Caco-2 (cell line): ENCODE results near the gene LPIN1. TPM values are rescaled to one million over a fixed set of nuclear protein-coding genes. Genes with fewer than 3 reads are reported as not detected.
A peak's percentile ranks its signal among the peaks of the same experiment; 100 is the strongest.

ENCODE experiments used
- BruUV-seq: library from RNA; stranded (reverse); fragments of 400-500 nt; replicated peaks from 2 replicates; lab custom pipeline; 2021; lab: Mats Ljungman, UMichigan
- CTCF ChIA-PET: fragments of 300-600 bp; sonication (Branson Sonifier 250); formaldehyde crosslinking; loops from one replicate; lab custom pipeline; 2022; ENCODE audit warnings: antibody characterized with exemption; lab: Charles Lee
- POLR2A ChIA-PET: fragments of 300-600 bp; sonication (Branson Sonifier 250); formaldehyde crosslinking; loops from one replicate; lab custom pipeline; 2022; ENCODE audit warnings: antibody characterized with exemption; lab: Charles Lee
- DNase-seq, 2 experiments: peaks; one replicate each; pipeline versions ENCODE4 v3.0.0 to v3.0.0-alpha.2; 2020 to 2022
- H3K27me3 ChIP-seq: replicated peaks from 2 replicates; pipeline ENCODE4 v1.6.0; 2011; ENCODE audit warnings: low read length; ENCODE audit not compliant: control insufficient read depth, insufficient read depth
- H3K36me3 ChIP-seq: 2 replicates; pipeline ENCODE4 v1.5.1; 2011; ENCODE audit warnings: low read length; ENCODE audit not compliant: control insufficient read depth, insufficient read depth
- H3K4me1 ChIP-seq: fragments of 250-450 bp; sonication (Bioruptor Pico); 2 replicates; pipeline ENCODE4 v1.5.1; 2020; ENCODE audit warnings: mild to moderate bottlenecking
- H3K4me3 ChIP-seq: 2 replicates; pipeline ENCODE4 v1.5.1; 2011; ENCODE audit warnings: low read depth, mild to moderate bottlenecking, control low read depth, low read length
- H3K9me3 ChIP-seq: fragments of 250-450 bp; sonication (Bioruptor Pico); 2 replicates; pipeline ENCODE4 v1.5.1; 2020; ENCODE audit warnings: mild to moderate bottlenecking, moderate library complexity
- H3K27ac Mint-ChIP-seq: one replicate; pipeline ENCODE4 v1.8.0; 2022; ENCODE audit warnings: mixed read lengths; ENCODE audit not compliant: unreplicated experiment
- H3K27me3 Mint-ChIP-seq: one replicate; pipeline ENCODE4 v1.8.0; 2022; ENCODE audit warnings: mixed read lengths; ENCODE audit not compliant: insufficient read depth, unreplicated experiment
- H3K36me3 Mint-ChIP-seq: one replicate; pipeline ENCODE4 v1.8.0; 2022; ENCODE audit warnings: mild to moderate bottlenecking, mixed read lengths; ENCODE audit not compliant: insufficient read depth, unreplicated experiment
- H3K4me1 Mint-ChIP-seq: one replicate; pipeline ENCODE4 v1.8.0; 2022; ENCODE audit warnings: low read depth, mixed read lengths; ENCODE audit not compliant: unreplicated experiment
- H3K4me3 Mint-ChIP-seq: one replicate; pipeline ENCODE4 v1.8.0; 2022; ENCODE audit warnings: mild to moderate bottlenecking, moderate library complexity, mixed read lengths; ENCODE audit not compliant: unreplicated experiment
- H3K9me3 Mint-ChIP-seq: one replicate; pipeline ENCODE4 v1.8.0; 2022; ENCODE audit warnings: mixed read lengths; ENCODE audit not compliant: unreplicated experiment
- CTCF ChIP-seq, 2 experiments: fragments of 200-600 bp in 1 of 2; IDR thresholded peaks; 1 replicate in 1 of 2; 2 replicates in 1 of 2; pipeline versions ENCODE4 v1.5.1 to v1.8.0; 2011 to 2022; ENCODE audit warnings: antibody characterized with exemption in 1 of 2, control low read depth in 1 of 2, inconsistent platforms in 1 of 2, low read depth in 1 of 2, low read length in 1 of 2, mild to moderate bottlenecking in 1 of 2, moderate library complexity in 1 of 2; ENCODE audit not compliant: insufficient read depth in 1 of 2, severe bottlenecking in 1 of 2, unreplicated experiment in 1 of 2
- intact Hi-C: fragments of 100-400 bp; cut with micrococcal nuclease; formaldehyde crosslinking; loops from one replicate; pipeline ENCODE4 v1.10.0; 2022; ENCODE audit not compliant: unreplicated experiment
- total RNA-seq: library from RNA; stranded (reverse); gene quantifications from 2 replicates; pipeline ENCODE4 v1.2.3, GENCODE V29; 2022

The LPIN1 gene
- total RNA-seq, 1 experiment from 2014 or later, result 12.5 TPM

- POLR2A ChIA-PET, result no interaction called here
Measured at GRCh38 chr2:11748018-11748860, 1.8 kb downstream of the LPIN1 start.

GRCh38 chr2:11748861-11749645 is 2.6 kb downstream of the LPIN1 start:
- no TSS peak for BruUV-seq
- intact Hi-C loops, result no loop called here
- Mint-ChIP-seq H3K27ac (no peak overlapping the region), H3K36me3 (peaks cover 8% of the 10 kb centered on the region), H3K4me3 (no peak overlapping the region), H3K9me3 (no peaks in the 10 kb centered on the region), H3K27me3 (no peaks in the 10 kb centered on the region), H3K4me1 (peaks cover 20% of the 10 kb centered on the region)
- no peak for DNase-seq
- CTCF ChIA-PET, result no interaction called here
- H3K36me3 ChIP-seq, result no peaks in the 10 kb centered on the region
- TF ChIP-seq CTCF (IDR thresholded peaks at IDR 0.05; ENCODE audit: insufficient read depth in 1 of 2, low read depth in 1 of 2, low read length in 1 of 2, severe bottlenecking in 1 of 2, unreplicated experiment in 1 of 2), result no peak
- no peak overlapping the region for H3K4me3 ChIP-seq
- no peaks in the 10 kb centered on the region for H3K9me3 ChIP-seq
- peaks cover 25% of the 10 kb centered on the region for H3K4me1 ChIP-seq
- H3K27me3 ChIP-seq, result no peaks in the 10 kb centered on the region
- POLR2A ChIA-PET, result no interaction called here

More at GRCh38 chr2:11748018-11748860, 1.8 kb downstream of the LPIN1 start:
- H3K4me3 Mint-ChIP-seq, result peak overlapping the region; percentile 75
- H3K4me1 Mint-ChIP-seq, result peaks cover 24% of the 10 kb centered on the region
- peaks cover 25% of the 10 kb centered on the region for H3K4me1 ChIP-seq
- no peak for DNase-seq
- no peak overlapping the region for H3K27ac Mint-ChIP-seq
- H3K36me3 Mint-ChIP-seq, result peaks cover 11% of the 10 kb centered on the region
- CTCF ChIA-PET, result no interaction called here
- no TSS peak for BruUV-seq
- intact Hi-C loops, result no loop called here
- no peaks in the 10 kb centered on the region for H3K9me3 ChIP-seq
- no peaks in the 10 kb centered on the region for H3K9me3 Mint-ChIP-seq
- no peaks in the 10 kb centered on the region for H3K36me3 ChIP-seq
- no peak for TF ChIP-seq CTCF (IDR thresholded peaks at IDR 0.05; ENCODE audit: insufficient read depth in 1 of 2, low read depth in 1 of 2, low read length in 1 of 2, severe bottlenecking in 1 of 2, unreplicated experiment in 1 of 2)
- no peaks in the 10 kb centered on the region for H3K27me3 ChIP-seq
- H3K27me3 Mint-ChIP-seq, result no peaks in the 10 kb centered on the region
- no peak overlapping the region for H3K4me3 ChIP-seq

- Histone ChIP-seq H3K4me1 (peaks cover 19% of the 10 kb centered on the region), H3K4me3 (no peak overlapping the region), H3K36me3 (no peaks in the 10 kb centered on the region), H3K27me3 (no peaks in the 10 kb centered on the region), H3K9me3 (no peaks in the 10 kb centered on the region)
- no peak overlapping the region for H3K27ac Mint-ChIP-seq
- peaks cover 17% of the 10 kb centered on the region for H3K4me1 Mint-ChIP-seq
- H3K27me3 Mint-ChIP-seq, result no peaks in the 10 kb centered on the region
- DNase-seq, result no peak
- ChIA-PET CTCF (no interaction called here), POLR2A (no interaction called here)
- no peaks in the 10 kb centered on the region for H3K9me3 Mint-ChIP-seq
- no peak overlapping the region for H3K4me3 Mint-ChIP-seq
- TF ChIP-seq CTCF (IDR thresholded peaks at IDR 0.05; ENCODE audit: insufficient read depth in 1 of 2, low read depth in 1 of 2, low read length in 1 of 2, severe bottlenecking in 1 of 2, unreplicated experiment in 1 of 2), result no peak
- no TSS peak for BruUV-seq
- intact Hi-C loops, result no loop called here
- H3K36me3 Mint-ChIP-seq, result peaks cover 5% of the 10 kb centered on the region
Measured at GRCh38 chr2:11749646-11750349, 3.4 kb downstream of the LPIN1 start.
